ENCODE measurements around the gene MGAT5. TPM values are rescaled to one million over a fixed set of nuclear protein-coding genes. Genes with fewer than 3 reads are reported as not detected.

MGAT5 gene
- total RNA-seq, 1 experiment from 2014 or later, result 22.1 TPM

DNA sequence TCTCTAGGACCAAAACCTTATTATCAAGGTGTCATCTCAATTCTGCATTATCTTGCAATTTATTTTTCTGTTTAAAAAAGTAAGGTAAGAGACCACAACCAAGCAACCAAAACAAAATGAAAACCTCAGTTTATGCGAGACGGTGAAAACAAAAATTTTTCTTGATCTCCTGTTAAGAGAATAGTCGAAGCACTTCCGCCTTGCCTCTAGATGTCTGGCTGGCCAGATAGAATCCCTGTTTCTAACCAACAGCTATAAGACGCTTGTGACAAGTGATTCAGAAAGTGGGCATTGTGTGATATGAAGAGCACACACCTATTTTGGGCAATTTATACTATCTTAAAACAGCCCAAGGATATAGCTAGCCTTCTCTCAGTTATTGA is 51.2 kb downstream of the MGAT5 start:
- TF ChIP-seq, protein P1, sequence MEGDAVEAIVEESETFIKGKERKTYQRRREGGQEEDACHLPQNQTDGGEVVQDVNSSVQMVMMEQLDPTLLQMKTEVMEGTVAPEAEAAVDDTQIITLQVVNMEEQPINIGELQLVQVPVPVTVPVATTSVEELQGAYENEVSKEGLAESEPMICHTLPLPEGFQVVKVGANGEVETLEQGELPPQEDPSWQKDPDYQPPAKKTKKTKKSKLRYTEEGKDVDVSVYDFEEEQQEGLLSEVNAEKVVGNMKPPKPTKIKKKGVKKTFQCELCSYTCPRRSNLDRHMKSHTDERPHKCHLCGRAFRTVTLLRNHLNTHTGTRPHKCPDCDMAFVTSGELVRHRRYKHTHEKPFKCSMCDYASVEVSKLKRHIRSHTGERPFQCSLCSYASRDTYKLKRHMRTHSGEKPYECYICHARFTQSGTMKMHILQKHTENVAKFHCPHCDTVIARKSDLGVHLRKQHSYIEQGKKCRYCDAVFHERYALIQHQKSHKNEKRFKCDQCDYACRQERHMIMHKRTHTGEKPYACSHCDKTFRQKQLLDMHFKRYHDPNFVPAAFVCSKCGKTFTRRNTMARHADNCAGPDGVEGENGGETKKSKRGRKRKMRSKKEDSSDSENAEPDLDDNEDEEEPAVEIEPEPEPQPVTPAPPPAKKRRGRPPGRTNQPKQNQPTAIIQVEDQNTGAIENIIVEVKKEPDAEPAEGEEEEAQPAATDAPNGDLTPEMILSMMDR (IDR thresholded peaks at IDR 0.05; ENCODE audit: insufficient read depth in 1 of 2, low read depth in 1 of 2, low read length in 1 of 2, severe bottlenecking in 1 of 2, unreplicated experiment in 1 of 2), result no peak
- CTCF ChIA-PET, result no interaction called here
- H3K4me1 ChIP-seq, result no peaks in the 10 kb centered on the region

DNA sequence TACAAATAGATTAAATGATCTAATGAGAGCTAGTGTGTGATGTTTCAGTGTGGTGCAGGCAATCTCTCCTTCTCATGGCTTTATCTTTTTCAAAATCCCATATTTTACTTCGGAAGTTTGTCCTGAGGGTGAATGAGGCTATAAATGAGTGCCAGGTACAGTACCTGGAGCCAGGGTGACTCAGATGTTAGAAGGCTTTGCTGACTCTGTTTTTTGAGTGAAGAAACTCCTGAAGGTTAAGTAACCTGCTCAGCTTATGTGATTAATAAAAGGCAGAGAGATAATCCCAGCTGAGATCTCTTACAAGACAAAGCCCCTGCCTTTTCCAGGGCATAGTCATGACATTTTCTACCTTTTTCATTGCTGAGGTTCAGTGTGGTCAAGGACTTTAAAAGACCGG is 52.6 kb downstream of the MGAT5 start:
- ChIA-PET CTCF (no interaction called here), POLR2A (no interaction called here)
- TF ChIP-seq, protein P1 (IDR thresholded peaks at IDR 0.05; ENCODE audit: insufficient read depth in 1 of 2, low read depth in 1 of 2, low read length in 1 of 2, severe bottlenecking in 1 of 2, unreplicated experiment in 1 of 2), result no peak
- no peak overlapping the region for H3K4me3 Mint-ChIP-seq (ENCODE audit: unreplicated experiment)
- Histone ChIP-seq H3K27me3 (replicated peaks; ENCODE audit: control insufficient read depth, insufficient read depth, low read length) (no peaks in the 10 kb centered on the region), H3K9me3 (no peaks in the 10 kb centered on the region), H3K36me3 (ENCODE audit: control insufficient read depth, insufficient read depth, low read length) (no peaks in the 10 kb centered on the region), H3K4me3 (ENCODE audit: low read depth, low read length) (no peak overlapping the region), H3K4me1 (no peaks in the 10 kb centered on the region)
- intact Hi-C loops (cut with micrococcal nuclease; ENCODE audit: unreplicated experiment), result no loop called here
- no peaks in the 10 kb centered on the region for H3K4me1 Mint-ChIP-seq (ENCODE audit: low read depth, unreplicated experiment)
- no peak overlapping the region for H3K27ac Mint-ChIP-seq (ENCODE audit: unreplicated experiment)
- no peak for DNase-seq
- no peaks in the 10 kb centered on the region for H3K36me3 Mint-ChIP-seq (ENCODE audit: insufficient read depth, unreplicated experiment)
- H3K9me3 Mint-ChIP-seq (ENCODE audit: unreplicated experiment), result no peaks in the 10 kb centered on the region
- H3K27me3 Mint-ChIP-seq (ENCODE audit: insufficient read depth, unreplicated experiment), result no peaks in the 10 kb centered on the region
- BruUV-seq (replicated peaks), result no TSS peak

More for the DNA sequence above, 51.2 kb downstream of the MGAT5 start:
- H3K4me3 Mint-ChIP-seq (ENCODE audit: unreplicated experiment), result no peak overlapping the region
- no TSS peak for BruUV-seq (replicated peaks)
- Histone ChIP-seq H3K4me3 (ENCODE audit: low read depth, low read length) (no peak overlapping the region), H3K36me3 (ENCODE audit: control insufficient read depth, insufficient read depth, low read length) (no peaks in the 10 kb centered on the region), H3K27me3 (replicated peaks; ENCODE audit: control insufficient read depth, insufficient read depth, low read length) (no peaks in the 10 kb centered on the region), H3K9me3 (no peaks in the 10 kb centered on the region)
- intact Hi-C loops (cut with micrococcal nuclease; ENCODE audit: unreplicated experiment), result no loop called here
- no peaks in the 10 kb centered on the region for H3K4me1 Mint-ChIP-seq (ENCODE audit: low read depth, unreplicated experiment)
- H3K9me3 Mint-ChIP-seq (ENCODE audit: unreplicated experiment), result no peaks in the 10 kb centered on the region
- H3K36me3 Mint-ChIP-seq (ENCODE audit: insufficient read depth, unreplicated experiment), result no peaks in the 10 kb centered on the region
- POLR2A ChIA-PET, result no interaction called here
- DNase-seq, result no peak
- no peak overlapping the region for H3K27ac Mint-ChIP-seq (ENCODE audit: unreplicated experiment)
- no peaks in the 10 kb centered on the region for H3K27me3 Mint-ChIP-seq (ENCODE audit: insufficient read depth, unreplicated experiment)

DNA sequence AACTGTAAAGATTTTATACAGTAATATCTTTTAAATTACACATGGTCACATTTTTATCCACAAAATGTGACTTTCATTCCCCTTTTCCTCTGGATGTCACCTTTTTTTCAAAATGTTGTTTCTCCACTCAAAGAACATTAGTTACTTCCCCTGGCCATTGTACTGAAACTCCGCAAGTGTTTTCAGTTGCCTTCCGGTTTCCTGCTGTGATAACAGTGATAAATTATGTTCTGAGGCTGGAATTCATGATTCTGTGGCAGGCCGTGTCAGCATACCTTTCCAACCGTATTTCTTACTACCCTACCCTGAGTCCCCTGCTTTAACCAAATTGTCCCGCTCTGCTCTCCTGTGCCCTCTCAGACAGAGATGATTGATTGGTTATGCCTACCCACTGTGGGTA is 53.5 kb downstream of the MGAT5 start:
- no peaks in the 10 kb centered on the region for H3K4me1 ChIP-seq
- no peak overlapping the region for H3K4me3 Mint-ChIP-seq (ENCODE audit: unreplicated experiment)
- no peak overlapping the region for H3K4me3 ChIP-seq (ENCODE audit: low read depth, low read length)
- H3K9me3 ChIP-seq, result no peaks in the 10 kb centered on the region
- no peak overlapping the region for H3K27ac Mint-ChIP-seq (ENCODE audit: unreplicated experiment)
- no peaks in the 10 kb centered on the region for H3K36me3 Mint-ChIP-seq (ENCODE audit: insufficient read depth, unreplicated experiment)
- no peaks in the 10 kb centered on the region for H3K9me3 Mint-ChIP-seq (ENCODE audit: unreplicated experiment)
- no peaks in the 10 kb centered on the region for H3K27me3 ChIP-seq (replicated peaks; ENCODE audit: control insufficient read depth, insufficient read depth, low read length)
- no peaks in the 10 kb centered on the region for H3K4me1 Mint-ChIP-seq (ENCODE audit: low read depth, unreplicated experiment)
- no TSS peak for BruUV-seq (replicated peaks)
- H3K36me3 ChIP-seq (ENCODE audit: control insufficient read depth, insufficient read depth, low read length), result no peaks in the 10 kb centered on the region
- POLR2A ChIA-PET, result no interaction called here
- intact Hi-C loops (cut with micrococcal nuclease; ENCODE audit: unreplicated experiment), result no loop called here
- no peak for DNase-seq
- CTCF ChIA-PET, result no interaction called here
- H3K27me3 Mint-ChIP-seq (ENCODE audit: insufficient read depth, unreplicated experiment), result no peaks in the 10 kb centered on the region
- TF ChIP-seq, protein P1 (IDR thresholded peaks at IDR 0.05; ENCODE audit: insufficient read depth in 1 of 2, low read depth in 1 of 2, low read length in 1 of 2, severe bottlenecking in 1 of 2, unreplicated experiment in 1 of 2), result no peak

Measured in Caco-2 (cell line).